Left forelimb (tissue), 1 donor: ENCODE measurements around the gene PODXL.
"Not testable (repeated sequence)": the region's sequence is repeated elsewhere in the genome, so short reads cannot be mapped to it uniquely, and the experiment has no call there.

ENCODE experiments used
- DNase-seq: peaks from one replicate; pipeline ENCODE4 v3.0.0-alpha.2; 2018; ENCODE audit warnings: low spot score

PODXL gene

GRCh38 chr7:131536361-131536849 is 20.0 kb downstream of the PODXL start:
- DNase-seq = no peak

GRCh38 chr7:131533566-131534561 is 22.6 kb downstream of the PODXL start:
- no peak for DNase-seq

GRCh38 chr7:131533151-131533559 is 23.3 kb downstream of the PODXL start:
- no peak for DNase-seq

GRCh38 chr7:131532570-131533091 is 23.8 kb downstream of the PODXL start:
- DNase-seq = no peak

- no peak for DNase-seq
Observed at GRCh38 chr7:131530137-131530536, 26.3 kb downstream of the PODXL start.

GRCh38 chr7:131529617-131530016 is 26.8 kb downstream of the PODXL start:
- DNase-seq = no peak

- DNase-seq = no peak
Observed at GRCh38 chr7:131529179-131529578, 27.2 kb downstream of the PODXL start.

GRCh38 chr7:131527456-131527855 is 29.0 kb downstream of the PODXL start:
- DNase-seq = no peak

GRCh38 chr7:131525820-131526219 is 30.6 kb downstream of the PODXL start:
- DNase-seq = no peak

GRCh38 chr7:131524703-131525102 is 31.7 kb downstream of the PODXL start:
- DNase-seq = no peak

- no peak for DNase-seq
Observed at GRCh38 chr7:131524115-131524514, 32.3 kb downstream of the PODXL start.

GRCh38 chr7:131522325-131522930 is 34.0 kb downstream of the PODXL start:
- DNase-seq = no peak

GRCh38 chr7:131521651-131522163 is 34.7 kb downstream of the PODXL start:
- no peak for DNase-seq

GRCh38 chr7:131518626-131519025 is 37.8 kb downstream of the PODXL start:
- DNase-seq = no peak

GRCh38 chr7:131517218-131517923 is 39.1 kb downstream of the PODXL start:
- no peak for DNase-seq

GRCh38 chr7:131515471-131515870 is 41.0 kb downstream of the PODXL start:
- DNase-seq = not testable (repeated sequence)

- peak; percentile 81 for DNase-seq
Observed at GRCh38 chr7:131513245-131514061, 43.0 kb downstream of the PODXL start.

- no peak for DNase-seq
Observed at GRCh38 chr7:131511774-131512535, 44.5 kb downstream of the PODXL start.

- DNase-seq = no peak
Observed at GRCh38 chr7:131511071-131511470, 45.4 kb downstream of the PODXL start.

GRCh38 chr7:131509781-131510180 is 46.6 kb downstream of the PODXL start:
- no peak for DNase-seq
